ENCODE measurements around the gene ALDH1L1. TPM values are rescaled to one million over a fixed set of nuclear protein-coding genes. Genes with fewer than 3 reads are reported as not detected.

The ALDH1L1 gene
- total and polyA plus RNA-seq, 2 of the 8 experiments (the other 6 are each of a cell fraction or from before 2014, with no cell fraction given), result 0.98 to 1.6 TPM

DNA sequence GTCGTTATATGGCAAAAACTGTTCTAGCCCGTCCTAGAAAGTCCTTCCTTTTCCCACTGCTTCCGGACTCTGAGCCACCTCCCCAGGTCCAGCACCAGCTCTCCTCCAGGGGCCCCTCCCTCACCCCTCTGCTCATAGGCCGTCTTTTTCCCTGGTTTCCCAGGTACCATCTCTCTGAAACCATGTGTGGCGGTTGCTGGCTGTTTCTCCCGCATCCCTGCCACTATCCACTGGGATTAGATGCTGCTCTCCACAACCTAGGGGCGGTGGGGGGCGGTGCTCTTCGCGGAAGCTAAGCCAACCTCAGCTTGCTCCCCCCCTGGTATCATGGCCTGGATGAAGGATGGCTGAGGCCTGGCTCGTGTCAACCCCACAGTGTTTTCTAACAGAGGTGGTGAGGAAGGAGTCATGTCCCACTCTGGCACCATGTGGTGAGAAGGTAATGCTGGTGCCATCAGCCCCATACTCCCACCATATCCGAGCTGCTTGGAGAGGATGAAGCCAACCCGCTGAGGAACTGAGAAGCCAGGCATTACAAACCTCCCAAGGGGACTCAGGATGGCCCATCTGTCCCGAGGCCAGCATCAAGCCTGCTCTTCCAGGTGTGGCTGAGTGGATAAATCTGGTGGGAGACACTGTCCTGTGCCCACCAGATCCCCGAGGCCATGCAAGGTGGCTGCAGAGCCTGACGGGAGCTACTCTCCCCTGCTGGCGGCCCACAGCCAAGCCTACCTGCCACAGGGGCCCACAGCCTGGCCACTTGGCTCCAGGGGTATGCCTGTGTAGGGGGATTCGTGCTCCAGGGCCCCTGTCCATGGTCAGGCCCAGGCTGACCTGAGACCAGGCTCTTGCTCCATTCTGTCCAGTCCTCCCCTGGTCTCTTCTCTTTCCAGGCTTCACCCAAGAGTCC, 68.6 kb downstream of the ALDH1L1 start:
- Histone ChIP-seq H4K8ac (ENCODE audit: extremely low read depth, insufficient read depth, low read length) (no peak overlapping the region), H3K4me3 (ENCODE audit: extremely low read depth in 1 of 4, insufficient read depth in 2 of 4, low read depth in 3 of 4, low read length in 4 of 4) (no peak overlapping the region), H2BK5ac (ENCODE audit: low read depth, low read length) (no peak overlapping the region), H4K20me1 (replicated peaks in 1 of 2; ENCODE audit: control insufficient read depth in 1 of 2, insufficient read depth in 2 of 2, low read length in 2 of 2) (no peaks in the 10 kb centered on the region), H3K9ac (replicated peaks in 1 of 4; ENCODE audit: extremely low read depth in 1 of 4, low read depth in 3 of 4, low read length in 3 of 4) (no peak overlapping the region), H3K36me3 (ENCODE audit: control insufficient read depth in 2 of 4, insufficient read depth in 4 of 4, low read length in 3 of 4) (no peaks in the 10 kb centered on the region), H3K79me2 (ENCODE audit: control insufficient read depth in 1 of 2, insufficient read depth in 2 of 2, low read length in 2 of 2) (no peaks in the 10 kb centered on the region), H2BK120ac (replicated peaks; ENCODE audit: low read depth, low read length) (no peak overlapping the region), H2AFZ (ENCODE audit: low read length) (no peak overlapping the region), H3K23me2 (ENCODE audit: low read depth, low read length) (no peaks in the 10 kb centered on the region), H3K14ac (ENCODE audit: insufficient read length) (no peak overlapping the region), H4K5ac (ENCODE audit: insufficient read length, low read depth, low read length) (no peak overlapping the region), H3K27me3 (replicated peaks in 1 of 4; ENCODE audit: control insufficient read depth in 3 of 4, extremely low read depth in 1 of 4, insufficient read depth in 3 of 4, low read length in 3 of 4) (0 out of 7 replicates have a peak, but pooled peaks cover 0 to 2% (median 0%) of the 10 kb centered on the region in 4 experiments), H3K56ac (replicated peaks; ENCODE audit: insufficient read length, low read depth, low read length) (no peak overlapping the region), H3K4ac (replicated peaks; ENCODE audit: insufficient read length, low read depth, low read length) (no peak overlapping the region), H3K79me1 (ENCODE audit: low read depth, low read length) (no peaks in the 10 kb centered on the region), H2BK20ac (ENCODE audit: low read length) (no peak overlapping the region), H3K9me3 (ENCODE audit: insufficient read depth in 2 of 2, low read depth in 1 of 2, low read length in 1 of 2) (no peaks in the 10 kb centered on the region), H2BK15ac (ENCODE audit: low read length) (no peak overlapping the region), H3K18ac (ENCODE audit: extremely low read depth, low read length) (no peak overlapping the region), H3K4me2 (ENCODE audit: insufficient read depth in 1 of 2, low read depth in 2 of 2, low read length in 2 of 2) (no peak overlapping the region), H2BK12ac (ENCODE audit: low read depth, low read length) (no peak overlapping the region), H3K4me1 (replicated peaks in 1 of 4; ENCODE audit: control insufficient read depth in 3 of 4, insufficient read depth in 4 of 4, low read length in 3 of 4) (no peaks in the 10 kb centered on the region), H3K27ac (ENCODE audit: low read depth, low read length) (no peak overlapping the region), H3K23ac (ENCODE audit: insufficient read length) (no peak overlapping the region), H2AK5ac (ENCODE audit: low read depth, low read length) (no peak overlapping the region), H4K91ac (replicated peaks; ENCODE audit: insufficient read length, low read length) (no peak overlapping the region)
- WGBS, 2 experiments (ENCODE audit: extremely low coverage in 1 of 2, insufficient coverage in 1 of 2, insufficient read length in 1 of 2, insufficient replicate concordance in 2 of 2, low coverage in 1 of 2, low lambda C conversion rate in 2 of 2, missing lambda C conversion rate in 1 of 2), result 92% methylated on average over 18 of the region's 18 CpGs; no CpG with 5 or more reads in 1 of the 2 experiments
- FAIRE-seq, result no peak
- ChIA-PET CTCF (ENCODE audit: partially characterized antibody) (interaction anchor here (0.6 to 7.3 kb wide), 8 partner anchors 9 to 299 kb away, joined by 3 to 52 read pairs (median 4); no protein-coding TSS in a partner anchor), POLR2A (ENCODE audit: partially characterized antibody) (interaction anchor here (0.9 kb wide), 1 partner anchor 13 kb away, joined by 3 read pairs; no protein-coding TSS in a partner anchor)
- peak in 1 of 2 experiments; percentile 37 for DNase-seq (ENCODE audit: low read depth in 1 of 2, low spot score in 2 of 2)
- TF ChIP-seq BACH1 (IDR thresholded peaks at IDR 0.05; ENCODE audit: low read length) (no peak), MAFK (IDR thresholded peaks at IDR 0.05; ENCODE audit: low read depth, low read length) (no peak), CTBP2 (IDR thresholded peaks at IDR 0.05; ENCODE audit: borderline replicate concordance, insufficient read depth, insufficient read length, low read length) (no peak), CHD2 (IDR thresholded peaks at IDR 0.05; ENCODE audit: low read length) (no peak), ZNF274 (IDR thresholded peaks at IDR 0.05; ENCODE audit: borderline replicate concordance, extremely low read depth, low read length) (no peak), RNF2 (IDR thresholded peaks at IDR 0.05; ENCODE audit: borderline replicate concordance, low read depth, low read length, missing control alignments, poor library complexity, severe bottlenecking) (no peak), CEBPB (IDR thresholded peaks at IDR 0.05; ENCODE audit: low read depth, low read length) (no peak), JUN (IDR thresholded peaks at IDR 0.05; ENCODE audit: low read depth, low read length) (no peak), RBBP5 (IDR thresholded peaks at IDR 0.05; ENCODE audit: borderline replicate concordance, low read depth, low read length) (no peak)
